Tibial nerve (tissue), 4 donors: Measurements from ENCODE around the gene F10.

Experiments
- CTCF ChIP-seq, 5 experiments: fragments of 200-600 bp in 3 of 5; fragments of 450-650 bp in 2 of 5; sonication (generic) in 3 of 5; IDR thresholded peaks; one replicate each; pipeline ENCODE4 v1.5.1; 2016 to 2019; ENCODE audit warnings: antibody characterized with exemption in 5 of 5, mild to moderate bottlenecking in 3 of 5, moderate library complexity in 2 of 5
- EP300 ChIP-seq, 2 donors: sonication (generic); formaldehyde crosslinking; IDR thresholded peaks; one replicate each; pipeline ENCODE4 v1.6.1; 2017; ENCODE audit warnings: antibody characterized with exemption in 2 of 2, mild to moderate bottlenecking in 1 of 2
- POLR2A ChIP-seq, 2 donors: fragments of 450-650 bp; IDR thresholded peaks; one replicate each; pipeline ENCODE4 v1.6.1; 2017; ENCODE audit warnings: antibody characterized with exemption in 2 of 2, mild to moderate bottlenecking in 2 of 2, moderate library complexity in 2 of 2

GRCh38 chr13:113155982-113156655 lies 33.5 kb downstream of the F10 start:
- no peak for TF ChIP-seq CTCF (IDR thresholded peaks at IDR 0.05)
- TF ChIP-seq POLR2A (IDR thresholded peaks at IDR 0.05) = no peak
- TF ChIP-seq EP300 (IDR thresholded peaks at IDR 0.05) = no peak
